Osteoblast (primary cell): Measurements from ENCODE around the gene FBXL19. TPM values are rescaled to one million over a fixed set of nuclear protein-coding genes. Genes with fewer than 3 reads are reported as not detected.

Source experiments
- DNase-seq: peaks from one replicate; pipeline ENCODE4 v3.0.0; 2011; ENCODE audit warnings: low spot score, mixed read lengths; ENCODE audit not compliant: insufficient read length; ENCODE audit errors: missing footprints
- H2AFZ ChIP-seq: 2 replicates; pipeline ENCODE4 v1.6.0; 2011; ENCODE audit warnings: mild to moderate bottlenecking, low read length
- H3K27ac ChIP-seq: 2 replicates; pipeline ENCODE4 v1.5.1; 2011; ENCODE audit warnings: mild to moderate bottlenecking, low read depth, low read length, moderate library complexity
- H3K27me3 ChIP-seq: 2 replicates; pipeline ENCODE4 v1.6.0; 2012; ENCODE audit warnings: mild to moderate bottlenecking, control low read depth, inconsistent platforms, low read length, moderate library complexity; ENCODE audit not compliant: insufficient read depth
- H3K36me3 ChIP-seq: 2 replicates; pipeline ENCODE4 v1.5.1; 2011; ENCODE audit warnings: mild to moderate bottlenecking, low read length, control low read depth, moderate library complexity; ENCODE audit not compliant: insufficient read depth
- H3K4me1 ChIP-seq: 2 replicates; pipeline ENCODE4 v1.5.1; 2011; ENCODE audit warnings: mild to moderate bottlenecking, low read length, control low read depth, moderate library complexity; ENCODE audit not compliant: insufficient read depth
- H3K4me2 ChIP-seq: 2 replicates; pipeline ENCODE4 v1.6.0; 2011; ENCODE audit warnings: mild to moderate bottlenecking, low read length; ENCODE audit not compliant: insufficient read depth
- H3K4me3 ChIP-seq: fragments of 200-600 bp; sonication (generic); 3 replicates; pipeline ENCODE4 v1.5.1; 2012; ENCODE audit warnings: mild to moderate bottlenecking, low read length, inconsistent platforms; ENCODE audit not compliant: insufficient read depth
- H3K79me2 ChIP-seq: 2 replicates; pipeline ENCODE4 v1.6.0; 2012; ENCODE audit warnings: mild to moderate bottlenecking, low read length, control low read depth, inconsistent platforms; ENCODE audit not compliant: insufficient read depth
- H3K9me3 ChIP-seq: 2 replicates; pipeline ENCODE4 v1.5.1; 2011; ENCODE audit warnings: low read depth, low read length, control low read depth
- H4K20me1 ChIP-seq: 2 replicates; pipeline ENCODE4 v1.6.0; 2012; ENCODE audit warnings: mild to moderate bottlenecking, low read length, control low read depth; ENCODE audit not compliant: insufficient read depth
- total RNA-seq: library from RNA; depleted of rRNA; stranded (reverse); fragments of >200 nt; gene quantifications from 2 replicates; pipeline ENCODE4 v1.2.3, GENCODE V29; 2012
- TF ChIP-seq, protein P1 (sequence below): IDR thresholded peaks from 2 replicates; pipeline ENCODE4 v1.5.1; 2011; ENCODE audit warnings: mild to moderate bottlenecking, low read depth, low read length, moderate library complexity; ENCODE audit errors: extremely low read depth

The FBXL19 gene
- total RNA-seq, 1 donor = 14.5 TPM

DNA sequence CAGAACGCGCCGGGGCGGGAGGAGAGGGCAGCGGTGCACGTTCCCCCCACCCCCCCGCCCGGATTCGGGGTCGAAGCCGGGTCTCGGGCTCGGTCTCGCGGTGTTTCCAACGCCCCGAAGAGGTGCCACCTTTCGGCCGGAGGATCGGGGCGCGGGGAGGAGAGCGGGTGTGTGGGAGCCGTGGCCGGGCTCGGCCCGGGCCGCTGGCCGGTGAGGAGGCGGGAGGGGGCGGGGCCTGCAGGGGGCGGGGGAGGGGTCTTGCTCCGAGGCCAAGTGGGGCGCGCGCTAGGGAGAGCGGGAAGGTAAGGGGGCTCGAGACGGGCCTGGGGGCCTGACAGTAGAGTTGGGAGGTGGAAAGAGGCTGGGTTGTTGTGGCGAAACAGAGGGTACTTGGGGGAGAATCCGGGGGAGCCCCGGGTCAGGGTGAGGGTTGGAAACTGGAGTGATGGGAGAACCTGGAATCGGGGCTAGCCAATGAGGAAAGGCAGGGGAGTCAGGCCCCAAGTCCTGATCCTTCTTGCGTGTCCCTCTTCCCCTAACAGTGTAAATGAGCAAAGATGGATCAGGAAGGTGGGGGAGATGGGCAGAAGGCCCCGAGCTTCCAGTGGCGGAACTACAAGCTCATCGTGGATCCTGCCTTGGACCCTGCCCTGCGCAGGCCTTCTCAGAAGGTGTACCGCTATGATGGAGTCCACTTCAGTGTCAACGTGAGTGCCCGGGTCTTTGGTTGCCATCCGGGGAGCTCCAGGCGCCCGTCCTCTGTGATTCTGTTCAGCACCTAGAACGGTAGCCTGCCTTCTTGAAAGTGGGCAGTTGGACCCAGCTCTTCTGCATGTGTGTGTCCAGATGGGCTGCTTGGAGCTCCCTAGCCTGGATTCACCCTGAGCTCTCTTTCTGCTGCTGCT lies 35.1 kb downstream of the FBXL19 start:
- TF ChIP-seq, protein P1, sequence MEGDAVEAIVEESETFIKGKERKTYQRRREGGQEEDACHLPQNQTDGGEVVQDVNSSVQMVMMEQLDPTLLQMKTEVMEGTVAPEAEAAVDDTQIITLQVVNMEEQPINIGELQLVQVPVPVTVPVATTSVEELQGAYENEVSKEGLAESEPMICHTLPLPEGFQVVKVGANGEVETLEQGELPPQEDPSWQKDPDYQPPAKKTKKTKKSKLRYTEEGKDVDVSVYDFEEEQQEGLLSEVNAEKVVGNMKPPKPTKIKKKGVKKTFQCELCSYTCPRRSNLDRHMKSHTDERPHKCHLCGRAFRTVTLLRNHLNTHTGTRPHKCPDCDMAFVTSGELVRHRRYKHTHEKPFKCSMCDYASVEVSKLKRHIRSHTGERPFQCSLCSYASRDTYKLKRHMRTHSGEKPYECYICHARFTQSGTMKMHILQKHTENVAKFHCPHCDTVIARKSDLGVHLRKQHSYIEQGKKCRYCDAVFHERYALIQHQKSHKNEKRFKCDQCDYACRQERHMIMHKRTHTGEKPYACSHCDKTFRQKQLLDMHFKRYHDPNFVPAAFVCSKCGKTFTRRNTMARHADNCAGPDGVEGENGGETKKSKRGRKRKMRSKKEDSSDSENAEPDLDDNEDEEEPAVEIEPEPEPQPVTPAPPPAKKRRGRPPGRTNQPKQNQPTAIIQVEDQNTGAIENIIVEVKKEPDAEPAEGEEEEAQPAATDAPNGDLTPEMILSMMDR = no peak
- peak overlapping the region; percentile 94 for H3K4me3 ChIP-seq
- H3K9me3 ChIP-seq = no peaks in the 10 kb centered on the region
- peaks cover 27% of the 10 kb centered on the region for H3K79me2 ChIP-seq
- peaks cover 19% of the 10 kb centered on the region for H4K20me1 ChIP-seq
- peak overlapping the region; percentile 98 for H3K4me2 ChIP-seq
- peaks cover 14% of the 10 kb centered on the region for H3K4me1 ChIP-seq
- H3K27ac ChIP-seq = peak overlapping the region; percentile 71
- no peaks in the 10 kb centered on the region for H3K27me3 ChIP-seq
- peak; percentile 98 for DNase-seq
- peak overlapping the region; percentile 51 for H2AFZ ChIP-seq
- H3K36me3 ChIP-seq = peaks cover 43% of the 10 kb centered on the region

DNA sequence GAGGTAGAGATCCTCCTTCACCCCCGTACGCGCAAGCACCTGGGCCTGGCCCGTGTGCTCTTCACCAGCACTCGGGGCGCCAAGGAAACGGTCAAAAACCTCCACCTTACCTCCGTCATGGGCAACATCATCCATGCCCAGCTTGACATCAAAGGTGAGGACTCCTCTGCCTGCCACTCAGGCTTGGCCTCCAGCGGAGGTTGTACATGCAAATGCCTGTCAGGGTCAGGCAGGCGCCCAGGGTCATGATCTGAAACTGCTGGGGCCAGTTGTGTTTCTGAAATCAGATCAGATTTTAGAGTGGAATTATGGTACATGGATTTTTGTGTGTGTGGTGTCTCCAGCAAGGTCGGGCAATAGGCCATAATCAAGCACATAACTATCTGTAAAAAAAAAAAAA lies 38.0 kb downstream of the FBXL19 start:
- H3K4me2 ChIP-seq = no peak overlapping the region
- no peak overlapping the region for H3K4me3 ChIP-seq
- peaks cover 14% of the 10 kb centered on the region for H3K4me1 ChIP-seq
- no peaks in the 10 kb centered on the region for H3K27me3 ChIP-seq
- no peak overlapping the region for H2AFZ ChIP-seq
- TF ChIP-seq, protein P1 = no peak
- H3K36me3 ChIP-seq = peaks cover 58% of the 10 kb centered on the region
- H3K27ac ChIP-seq = no peak overlapping the region
- H4K20me1 ChIP-seq = peaks cover 16% of the 10 kb centered on the region
- H3K9me3 ChIP-seq = no peaks in the 10 kb centered on the region
- peaks cover 27% of the 10 kb centered on the region for H3K79me2 ChIP-seq
- peak; percentile 51 for DNase-seq

GRCh38 chr16:30963925-30964511 lies 40.6 kb downstream of the FBXL19 start:
- H3K36me3 ChIP-seq = peaks cover 75% of the 10 kb centered on the region

More at GRCh38 chr16:30963925-30964511, 40.6 kb downstream of the FBXL19 start:
- Histone ChIP-seq H3K27ac (no peak overlapping the region), H3K4me2 (no peak overlapping the region), H3K27me3 (no peaks in the 10 kb centered on the region), H3K9me3 (no peaks in the 10 kb centered on the region), H2AFZ (no peak overlapping the region), H3K4me3 (no peak overlapping the region), H4K20me1 (peaks cover 14% of the 10 kb centered on the region), H3K4me1 (peaks cover 2% of the 10 kb centered on the region), H3K79me2 (peaks cover 19% of the 10 kb centered on the region)
- DNase-seq = no peak
- TF ChIP-seq, protein P1 = no peak
